Measurements from ENCODE around the gene MEIS2.

- TF ChIP-seq CTCF (IDR thresholded peaks at IDR 0.05), result no peak
- TF ChIP-seq EP300 (IDR thresholded peaks at IDR 0.05), result no peak
- no peak for TF ChIP-seq POLR2A (IDR thresholded peaks at IDR 0.05; ENCODE audit: low read length)
- no peak for TF ChIP-seq RAD21 (conservative IDR thresholded peaks at IDR 0.05 in 1 of 2, IDR thresholded peaks at IDR 0.05 in 1 of 2)
- no peak for TF ChIP-seq FOXS1 (CRISPR knock-in tag; IDR thresholded peaks at IDR 0.05)
- no peak for TF ChIP-seq CBX8 (IDR thresholded peaks at IDR 0.05)
- TF ChIP-seq MAFK (IDR thresholded peaks at IDR 0.05; ENCODE audit: partially characterized antibody), result no peak
- TF ChIP-seq TP53 (CRISPR knock-in tag; IDR thresholded peaks at IDR 0.05), result no peak
- TF ChIP-seq REST (IDR thresholded peaks at IDR 0.05), result no peak
Observed at GRCh38 chr15:37097144-37097919, 3.0 kb downstream of the MEIS2 start.
